SJSA1 (cell line): ENCODE results near the gene ADCY7. TPM values are rescaled to one million over a fixed set of nuclear protein-coding genes. Genes with fewer than 3 reads are reported as not detected.
A peak's percentile ranks its signal among the peaks of the same experiment; 100 is the strongest.

Source experiments
- DNase-seq, 2 experiments: peaks; one replicate each; pipeline ENCODE4 v3.0.0-alpha.2; 2015 to 2020; ENCODE audit warnings: low spot score in 2 of 2, low read depth in 1 of 2
- H3K27ac ChIP-seq: fragments of 250-450 bp; sonication (Bioruptor Pico); 2 replicates; pipeline ENCODE4 v1.5.1; 2020; ENCODE audit warnings: mild to moderate bottlenecking, moderate library complexity
- H3K27me3 ChIP-seq: fragments of 250-450 bp; sonication (Bioruptor Pico); replicated peaks from 2 replicates; pipeline ENCODE4 v1.5.1; 2020; ENCODE audit warnings: mild to moderate bottlenecking, moderate library complexity
- H3K36me3 ChIP-seq: fragments of 250-450 bp; sonication (Bioruptor Pico); 2 replicates; pipeline ENCODE4 v1.5.1; 2020; ENCODE audit warnings: mild to moderate bottlenecking
- H3K4me1 ChIP-seq: fragments of 250-450 bp; sonication (Bioruptor Pico); replicated peaks from 2 replicates; pipeline ENCODE4 v1.6.1; 2021; ENCODE audit warnings: mild to moderate bottlenecking
- H3K4me3 ChIP-seq: fragments of 250-450 bp; sonication (Bioruptor Pico); 2 replicates; pipeline ENCODE4 v1.5.1; 2020; ENCODE audit warnings: mild to moderate bottlenecking
- H3K9me3 ChIP-seq: fragments of 250-450 bp; sonication (Bioruptor Pico); replicated peaks from 2 replicates; pipeline ENCODE4 v1.5.1; 2020; ENCODE audit warnings: mild to moderate bottlenecking
- total RNA-seq: library from RNA; depleted of rRNA; stranded (reverse); fragments of >200 nt; shearing (Covaris generic); gene quantifications from 2 replicates; pipeline ENCODE4 v1.2.3, GENCODE V29; 2014

Gene ADCY7
- total RNA-seq, 1 experiment from 2014 or later: 103 TPM

GRCh38 chr16:50244504-50245416 lies 21.6 kb upstream of the ADCY7 start:
- H3K27ac ChIP-seq: peak overlapping the region; percentile 96

GRCh38 chr16:50245417-50246298 lies 20.7 kb upstream of the ADCY7 start:
- Histone ChIP-seq H3K4me1 (peaks cover 72% of the 10 kb centered on the region), H3K27me3 (no peaks in the 10 kb centered on the region), H3K9me3 (no peaks in the 10 kb centered on the region; the same call in 1 of the 2 replicates), H3K36me3 (peaks cover 28% of the 10 kb centered on the region), H3K4me3 (peak overlapping the region; percentile 67), H3K27ac (peak overlapping the region; percentile 96)
- peak; percentile 95 to 96 for DNase-seq

More at GRCh38 chr16:50244504-50245416, 21.6 kb upstream of the ADCY7 start:
- no peaks in the 10 kb centered on the region for H3K27me3 ChIP-seq
- H3K4me3 ChIP-seq: peak overlapping the region; percentile 67
- peaks cover 66% of the 10 kb centered on the region for H3K4me1 ChIP-seq
- peak; percentile 84 to 88 for DNase-seq
- H3K36me3 ChIP-seq: peaks cover 25% of the 10 kb centered on the region
- no peaks in the 10 kb centered on the region; the same call in 1 of the 2 replicates for H3K9me3 ChIP-seq

DNA sequence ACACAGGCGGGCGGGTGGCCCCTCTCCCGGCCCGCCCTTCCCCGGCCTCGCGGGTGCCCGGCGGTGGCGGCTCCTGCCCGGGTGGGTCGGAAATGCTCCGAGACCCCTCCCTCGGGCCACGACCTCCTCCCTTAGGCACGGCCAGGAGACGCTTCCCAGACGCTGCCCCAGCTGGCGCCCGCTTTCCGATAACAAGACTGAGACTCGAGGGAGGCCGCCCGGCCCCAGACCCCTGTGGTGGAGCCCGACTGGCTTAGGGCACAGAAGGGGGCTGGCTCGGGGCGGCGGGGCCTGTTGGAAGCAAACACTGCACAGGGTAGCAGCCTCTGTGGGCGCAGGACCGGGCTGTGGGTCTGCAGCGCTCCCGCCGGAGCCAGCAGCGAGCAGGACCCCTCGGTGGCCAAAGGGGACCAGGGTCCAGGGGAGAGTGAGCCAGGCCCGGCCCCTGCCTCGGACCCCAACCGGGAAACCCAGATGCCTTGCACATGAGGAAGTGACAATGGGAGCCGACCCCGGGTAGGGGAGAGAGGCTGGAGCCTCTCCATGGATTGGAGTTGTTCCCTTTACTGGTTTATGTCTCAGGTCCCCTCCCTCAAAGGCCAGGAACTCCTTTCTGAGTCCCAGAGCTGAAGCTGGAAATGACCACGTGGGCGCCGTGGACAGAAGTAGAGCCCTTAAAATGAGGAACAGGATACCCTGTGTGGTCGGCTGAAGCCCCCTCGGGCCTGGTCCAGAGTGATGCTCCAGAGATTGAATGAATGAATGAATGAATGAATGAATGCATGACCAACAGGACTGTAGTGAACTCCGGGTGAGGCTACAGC lies 19.8 kb upstream of the ADCY7 start:
- Histone ChIP-seq H3K4me3 (peak overlapping the region; percentile 67), H3K9me3 (no peaks in the 10 kb centered on the region; the same call in 1 of the 2 replicates), H3K36me3 (peaks cover 28% of the 10 kb centered on the region), H3K27ac (peak overlapping the region; percentile 71), H3K27me3 (no peaks in the 10 kb centered on the region), H3K4me1 (peaks cover 80% of the 10 kb centered on the region)
- peak in 1 of 2 experiments; percentile 53 for DNase-seq

DNA sequence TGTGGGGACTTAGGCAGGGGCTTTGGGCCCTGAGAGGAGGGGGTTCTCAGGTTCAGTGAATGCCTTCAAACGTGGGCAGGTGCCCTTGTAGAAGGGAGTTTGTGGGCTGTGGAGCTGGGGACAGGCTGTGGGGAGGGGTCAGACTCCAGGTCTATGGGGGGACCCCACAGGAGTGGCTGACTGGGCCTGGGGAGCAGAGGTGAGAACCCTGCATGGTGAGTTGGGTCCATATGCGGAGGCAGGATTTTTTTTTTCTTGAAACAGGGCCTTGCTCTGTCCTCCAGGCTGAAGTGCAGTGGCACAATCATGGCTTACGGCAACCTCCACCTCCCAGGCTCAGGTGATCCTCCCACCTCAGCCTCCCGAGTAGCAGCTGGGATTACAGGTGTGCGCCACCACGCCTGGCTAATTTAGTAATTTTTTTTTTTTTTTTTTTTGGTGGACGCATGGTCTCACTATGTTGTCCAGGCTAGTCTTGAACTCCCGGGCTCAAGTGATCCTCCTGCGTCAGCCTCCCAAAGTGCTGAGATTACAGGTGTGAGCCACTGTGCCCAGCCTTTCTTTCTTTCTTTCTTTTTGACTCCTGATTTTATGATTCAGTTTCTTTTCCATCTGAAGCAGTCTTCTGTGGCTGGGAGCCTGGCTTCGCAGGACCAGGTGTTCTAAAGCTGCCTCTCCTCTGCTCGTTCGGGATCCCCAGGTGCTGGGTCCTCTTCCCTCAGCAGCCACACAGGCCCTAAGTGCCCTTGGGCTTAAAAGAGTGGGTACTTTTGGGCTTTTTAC lies 19.0 kb upstream of the ADCY7 start:
- H3K36me3 ChIP-seq: peaks cover 32% of the 10 kb centered on the region
- H3K9me3 ChIP-seq: no peaks in the 10 kb centered on the region; the same call in 1 of the 2 replicates
- H3K4me3 ChIP-seq: peak overlapping the region; percentile 67
- no peaks in the 10 kb centered on the region for H3K27me3 ChIP-seq
- DNase-seq: peak in 1 of 2 experiments; percentile 28
- H3K27ac ChIP-seq: peak overlapping the region; percentile 71; the same call in 1 of the 2 replicates
- peaks cover 88% of the 10 kb centered on the region for H3K4me1 ChIP-seq

DNA sequence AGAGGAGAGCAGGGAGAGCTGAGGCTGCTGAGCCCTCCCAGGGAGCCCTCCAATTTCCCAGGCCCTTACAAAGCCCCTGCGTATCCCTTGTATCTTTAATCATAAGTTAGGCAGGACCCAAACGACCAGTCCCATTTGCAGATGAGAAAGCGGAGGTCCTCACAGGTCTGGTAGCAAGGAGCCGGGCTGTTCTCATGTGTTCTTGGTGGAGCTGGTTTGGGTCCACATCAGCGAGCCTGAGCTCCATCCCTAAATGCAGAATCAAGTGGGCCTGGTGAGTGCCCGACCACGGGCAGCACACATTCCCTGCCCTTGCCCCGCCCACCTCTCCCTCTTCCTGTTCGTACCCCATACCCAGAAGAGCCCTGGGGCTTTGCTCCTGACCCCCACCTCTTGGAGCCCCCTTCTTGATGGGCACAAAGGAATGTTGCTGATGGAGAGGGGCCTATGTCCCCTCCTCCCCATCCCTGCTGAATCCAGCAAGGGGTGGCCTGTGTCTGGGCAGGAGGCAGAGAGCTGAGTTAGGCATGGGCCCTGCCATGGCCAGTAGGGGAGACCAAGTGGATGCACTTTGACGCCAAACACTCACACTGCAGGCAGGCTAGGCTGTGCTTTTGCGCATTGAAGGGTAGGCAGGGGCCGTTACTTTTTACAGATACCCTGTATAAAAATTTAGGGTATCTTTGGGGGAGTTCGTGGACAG lies 18.3 kb upstream of the ADCY7 start:
- Histone ChIP-seq H3K36me3 (peaks cover 33% of the 10 kb centered on the region), H3K4me1 (peaks cover 84% of the 10 kb centered on the region), H3K27ac (no peak overlapping the region), H3K27me3 (no peaks in the 10 kb centered on the region), H3K4me3 (no peak overlapping the region), H3K9me3 (no peaks in the 10 kb centered on the region; the same call in 1 of the 2 replicates)
- peak in 1 of 2 experiments; percentile 42 for DNase-seq

- Histone ChIP-seq H3K9me3 (no peaks in the 10 kb centered on the region; the same call in 1 of the 2 replicates), H3K27ac (no peak overlapping the region), H3K27me3 (no peaks in the 10 kb centered on the region), H3K36me3 (peaks cover 36% of the 10 kb centered on the region), H3K4me3 (no peak overlapping the region), H3K4me1 (peaks cover 77% of the 10 kb centered on the region)
- DNase-seq: peak in 1 of 2 experiments; percentile 48
Measured at GRCh38 chr16:50248845-50249244, 17.5 kb upstream of the ADCY7 start.

DNA sequence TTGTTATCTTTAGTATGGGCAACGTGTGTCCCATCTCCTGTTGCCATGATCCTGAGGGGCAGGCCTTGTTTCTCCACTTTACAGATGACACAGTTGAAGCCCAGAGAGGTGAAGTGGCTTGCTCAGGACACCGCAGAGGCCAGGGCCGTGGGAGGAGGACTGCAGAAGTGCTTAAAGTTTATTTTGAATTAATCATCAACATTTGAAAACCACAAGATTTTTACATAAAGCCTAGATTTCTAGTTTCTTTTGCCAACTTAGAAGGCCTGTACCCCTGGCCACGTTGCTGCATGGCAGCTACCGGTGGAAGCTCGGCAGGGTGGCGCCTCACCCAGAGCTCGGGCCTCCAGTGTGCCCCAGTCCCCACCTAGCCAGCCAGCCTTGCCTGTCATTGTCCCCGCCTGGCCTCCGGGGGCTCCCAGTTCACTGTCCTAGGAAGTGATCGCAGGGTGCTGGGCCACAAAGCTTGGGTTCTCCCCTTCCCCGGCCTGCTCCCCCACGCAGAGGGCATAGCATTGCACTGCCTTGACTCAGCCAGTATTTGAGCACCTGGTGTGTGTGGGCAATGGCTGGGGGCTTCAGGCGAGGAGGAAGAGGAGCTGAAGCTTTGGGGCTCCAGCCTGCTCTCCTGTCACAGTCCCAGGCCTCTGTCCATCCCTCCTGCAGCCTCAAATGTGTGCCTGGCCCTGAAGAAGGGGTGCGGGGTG lies 14.8 kb upstream of the ADCY7 start:
- Histone ChIP-seq H3K27ac (peak overlapping the region; percentile 57), H3K4me3 (no peak overlapping the region), H3K4me1 (peaks cover 55% of the 10 kb centered on the region), H3K36me3 (peaks cover 33% of the 10 kb centered on the region), H3K27me3 (no peaks in the 10 kb centered on the region), H3K9me3 (no peaks in the 10 kb centered on the region; the same call in 1 of the 2 replicates)
- DNase-seq: peak; percentile 81 to 88

- H3K4me3 ChIP-seq: no peak overlapping the region
- DNase-seq: peak in 1 of 2 experiments; percentile 33
- H3K27ac ChIP-seq: peak overlapping the region; percentile 57
Measured at GRCh38 chr16:50252082-50252611, 14.2 kb upstream of the ADCY7 start.

GRCh38 chr16:50252874-50253513 lies 13.4 kb upstream of the ADCY7 start:
- no peak overlapping the region for H3K4me3 ChIP-seq
- DNase-seq: peak in 1 of 2 experiments; percentile 18
- H3K27ac ChIP-seq: no peak overlapping the region
- H3K4me1 ChIP-seq: peaks cover 43% of the 10 kb centered on the region
- peaks cover 27% of the 10 kb centered on the region for H3K36me3 ChIP-seq
- H3K9me3 ChIP-seq: no peaks in the 10 kb centered on the region
- no peaks in the 10 kb centered on the region for H3K27me3 ChIP-seq

More at GRCh38 chr16:50252082-50252611, 14.2 kb upstream of the ADCY7 start:
- Histone ChIP-seq H3K36me3 (peaks cover 31% of the 10 kb centered on the region), H3K4me1 (peaks cover 49% of the 10 kb centered on the region), H3K27me3 (no peaks in the 10 kb centered on the region), H3K9me3 (no peaks in the 10 kb centered on the region)

DNA sequence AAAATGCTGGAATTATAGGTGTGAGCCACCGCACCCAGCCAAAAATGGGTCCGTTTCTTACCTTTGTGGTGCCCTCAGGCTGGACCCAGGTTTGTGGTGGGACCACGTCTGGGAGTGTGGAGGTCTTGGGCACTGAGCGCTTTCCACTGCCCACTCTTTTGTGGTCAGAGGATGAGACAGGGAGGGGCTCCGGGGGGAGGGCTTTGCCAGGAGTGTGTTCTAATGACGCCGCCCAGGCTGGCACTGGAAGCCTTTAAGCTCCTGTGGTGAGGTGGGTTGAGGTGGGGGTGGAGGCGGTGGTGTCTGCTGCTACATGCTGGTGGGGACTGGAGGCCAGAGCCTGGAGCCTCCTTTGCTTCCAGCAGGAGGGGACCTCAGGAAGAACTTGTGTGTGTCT lies 12.8 kb upstream of the ADCY7 start:
- Histone ChIP-seq H3K36me3 (peaks cover 28% of the 10 kb centered on the region), H3K4me1 (peaks cover 43% of the 10 kb centered on the region), H3K27me3 (no peaks in the 10 kb centered on the region), H3K27ac (no peak overlapping the region), H3K9me3 (no peaks in the 10 kb centered on the region), H3K4me3 (no peak overlapping the region)
- peak in 1 of 2 experiments; percentile 41 for DNase-seq

DNA sequence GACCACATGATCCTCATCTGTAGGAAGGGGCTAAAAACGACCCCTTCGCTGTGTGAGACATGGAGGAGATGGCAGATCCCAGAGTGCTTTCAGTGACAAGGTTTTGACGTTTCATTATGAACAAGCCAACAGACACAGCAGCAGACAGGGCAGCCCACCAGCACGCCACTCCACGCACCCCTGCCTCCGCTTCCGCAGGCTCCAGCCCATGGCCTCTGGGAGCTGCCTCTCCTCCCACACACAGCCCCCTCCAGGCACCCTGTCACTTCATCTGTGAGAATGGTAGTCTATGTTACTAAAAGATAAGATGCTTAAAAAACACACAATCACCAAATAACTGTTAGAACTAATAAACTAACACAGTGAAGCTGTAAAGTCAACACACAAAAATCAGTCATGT lies 12.3 kb upstream of the ADCY7 start:
- no peak overlapping the region for H3K27ac ChIP-seq
- H3K36me3 ChIP-seq: peaks cover 24% of the 10 kb centered on the region
- peaks cover 43% of the 10 kb centered on the region for H3K4me1 ChIP-seq
- no peaks in the 10 kb centered on the region for H3K9me3 ChIP-seq
- peak in 1 of 2 experiments; percentile 35 for DNase-seq
- no peak overlapping the region for H3K4me3 ChIP-seq
- H3K27me3 ChIP-seq: no peaks in the 10 kb centered on the region
